ENCODE data around the gene CALHM3. TPM values are rescaled to one million over a fixed set of nuclear protein-coding genes. Genes with fewer than 3 reads are reported as not detected.

The CALHM3 gene
- total RNA-seq, 2 experiments from 2014 or later, result not detected

GRCh38 chr10:103512591-103513379 lies 33.7 kb upstream of the CALHM3 start:
- peaks cover 5% of the 10 kb centered on the region for H3K4me1 Mint-ChIP-seq (ENCODE audit: low read depth)
- POLR2A ChIA-PET, result no interaction called here
- DNase-seq (no peak), ATAC-seq (ENCODE audit: poor library complexity) (no peak)
- Histone ChIP-seq H3K27ac (ENCODE audit: low read depth in 1 of 2, low read length in 2 of 2) (no peak overlapping the region), H3K4me1 (ENCODE audit: insufficient read depth, low read length) (no peaks in the 10 kb centered on the region), H3K4me3 (ENCODE audit: low read length) (no peak overlapping the region), H3K36me3 (ENCODE audit: insufficient read depth, low read length) (no peaks in the 10 kb centered on the region), H3K27me3 (ENCODE audit: control insufficient read depth in 1 of 2, insufficient read depth in 2 of 2, low read length in 2 of 2) (no peaks in the 10 kb centered on the region), H3K9me3 (ENCODE audit: control insufficient read depth in 1 of 2, insufficient read depth in 1 of 2, low read length in 2 of 2) (no peaks in the 10 kb centered on the region)
- H3K4me3 Mint-ChIP-seq, result no peak overlapping the region
- H3K27ac Mint-ChIP-seq, result no peak overlapping the region
- no peaks in the 10 kb centered on the region for H3K9me3 Mint-ChIP-seq
- TF ChIP-seq CTCF (IDR thresholded peaks at IDR 0.05), result no peak
- CTCF ChIA-PET, result no interaction called here
- intact Hi-C loops (cut with DNase I, micrococcal nuclease), result no loop called here
- H3K36me3 Mint-ChIP-seq (ENCODE audit: low read depth), result no peaks in the 10 kb centered on the region
- H3K27me3 Mint-ChIP-seq, result peaks cover 7% of the 10 kb centered on the region

- no peak overlapping the region for H3K4me3 ChIP-seq (ENCODE audit: low read length)
- no peak for TF ChIP-seq CTCF (IDR thresholded peaks at IDR 0.05)
- H3K9me3 ChIP-seq (ENCODE audit: control insufficient read depth in 1 of 2, insufficient read depth in 1 of 2, low read length in 2 of 2), result no peaks in the 10 kb centered on the region
- ATAC-seq (ENCODE audit: poor library complexity) (no peak), DNase-seq (no peak)
- Mint-ChIP-seq H3K9me3 (no peaks in the 10 kb centered on the region), H3K27me3 (peaks cover 7% of the 10 kb centered on the region), H3K27ac (no peak overlapping the region), H3K4me3 (no peak overlapping the region), H3K36me3 (ENCODE audit: low read depth) (no peaks in the 10 kb centered on the region), H3K4me1 (ENCODE audit: low read depth) (peaks cover 5% of the 10 kb centered on the region)
- no peaks in the 10 kb centered on the region for H3K27me3 ChIP-seq (ENCODE audit: control insufficient read depth in 1 of 2, insufficient read depth in 2 of 2, low read length in 2 of 2)
- H3K4me1 ChIP-seq (ENCODE audit: insufficient read depth, low read length), result no peaks in the 10 kb centered on the region
- intact Hi-C loops (cut with DNase I, micrococcal nuclease), result no loop called here
- POLR2A ChIA-PET, result no interaction called here
- no peaks in the 10 kb centered on the region for H3K36me3 ChIP-seq (ENCODE audit: insufficient read depth, low read length)
- no peak overlapping the region for H3K27ac ChIP-seq (ENCODE audit: low read depth in 1 of 2, low read length in 2 of 2)
- CTCF ChIA-PET, result no interaction called here
Observed at GRCh38 chr10:103512166-103512565, 33.1 kb upstream of the CALHM3 start.

- H3K27me3 Mint-ChIP-seq, result peaks cover 7% of the 10 kb centered on the region
- no peaks in the 10 kb centered on the region for H3K9me3 Mint-ChIP-seq
- H3K36me3 Mint-ChIP-seq (ENCODE audit: low read depth), result no peaks in the 10 kb centered on the region
- CTCF ChIA-PET, result no interaction called here
- peaks cover 5% of the 10 kb centered on the region for H3K4me1 Mint-ChIP-seq (ENCODE audit: low read depth)
- no peak for ATAC-seq (ENCODE audit: poor library complexity)
- no peaks in the 10 kb centered on the region for H3K36me3 ChIP-seq (ENCODE audit: insufficient read depth, low read length)
- POLR2A ChIA-PET, result no interaction called here
- H3K4me1 ChIP-seq (ENCODE audit: insufficient read depth, low read length), result no peaks in the 10 kb centered on the region
- no peak for TF ChIP-seq CTCF (IDR thresholded peaks at IDR 0.05)
- no peak overlapping the region for H3K4me3 ChIP-seq (ENCODE audit: low read length)
- no peaks in the 10 kb centered on the region for H3K27me3 ChIP-seq (ENCODE audit: control insufficient read depth in 1 of 2, insufficient read depth in 2 of 2, low read length in 2 of 2)
- H3K27ac Mint-ChIP-seq, result no peak overlapping the region
- no peak overlapping the region for H3K4me3 Mint-ChIP-seq
- no peak for DNase-seq
- no peak overlapping the region for H3K27ac ChIP-seq (ENCODE audit: low read depth in 1 of 2, low read length in 2 of 2)
- intact Hi-C loops (cut with DNase I, micrococcal nuclease), result no loop called here
- no peaks in the 10 kb centered on the region for H3K9me3 ChIP-seq (ENCODE audit: control insufficient read depth in 1 of 2, insufficient read depth in 1 of 2, low read length in 2 of 2)
Observed at GRCh38 chr10:103510791-103511752, 32.0 kb upstream of the CALHM3 start.

Measured in CD4-positive, alpha-beta T cell (primary cell).